AG04449 (cell line): Measurements from ENCODE around the gene PHF23.

ENCODE experiments used
- CTCF ChIA-PET: fragments of 350-600 bp; formaldehyde crosslinking; extraction: SDS; loops from one replicate; lab custom pipeline; 2021; ENCODE audit warnings: antibody characterized with exemption; lab: Yijun Ruan, JAX
- POLR2A ChIA-PET: fragments of 400-600, 350-600 bp; formaldehyde crosslinking; extraction: SDS; loops from one replicate; lab custom pipeline; 2020; ENCODE audit warnings: antibody characterized with exemption, inconsistent platforms; lab: Yijun Ruan, JAX
- DNase-seq: peaks from one replicate; pipeline ENCODE4 v3.0.0-alpha.2; 2010; ENCODE audit warnings: low read depth, low spot score
- H3K4me3 ChIP-seq: 2 replicates; pipeline ENCODE4 v1.5.1; 2011; ENCODE audit warnings: low read depth, mild to moderate bottlenecking, control low read depth, low read length
- TF ChIP-seq, protein P1 (sequence below): IDR thresholded peaks from one replicate; pipeline ENCODE4 v1.5.1; 2011; ENCODE audit warnings: mild to moderate bottlenecking, moderate library complexity, low read length, control low read depth, inconsistent platforms; ENCODE audit not compliant: insufficient read depth; ENCODE audit errors: missing control alignments

The PHF23 gene

GRCh38 chr17:7239091-7240027, at the start of gene PHF23:
Gene PHF23 (minus strand): TSS chr17:7239457. CDS start chr17:7239279, 178 bp downstream.
- ChIA-PET CTCF (interaction anchor here (0.7 to 1.2 kb wide), 4 partner anchors 40 to 489 kb away, joined by 3 to 5 read pairs (median 3); no protein-coding TSS in a partner anchor), POLR2A (interaction anchor here (0.6 to 3.1 kb wide), 4 partner anchors 12 to 54 kb away, joined by 3 to 23 read pairs (median 5); partner anchors contain the start of genes ACADVL, CTDNEP1, DLG4 and ELP5)
- peak within 1 kb of the TSS; percentile 96 for H3K4me3 ChIP-seq
- peak; percentile 95 for DNase-seq
- TF ChIP-seq, protein P1, sequence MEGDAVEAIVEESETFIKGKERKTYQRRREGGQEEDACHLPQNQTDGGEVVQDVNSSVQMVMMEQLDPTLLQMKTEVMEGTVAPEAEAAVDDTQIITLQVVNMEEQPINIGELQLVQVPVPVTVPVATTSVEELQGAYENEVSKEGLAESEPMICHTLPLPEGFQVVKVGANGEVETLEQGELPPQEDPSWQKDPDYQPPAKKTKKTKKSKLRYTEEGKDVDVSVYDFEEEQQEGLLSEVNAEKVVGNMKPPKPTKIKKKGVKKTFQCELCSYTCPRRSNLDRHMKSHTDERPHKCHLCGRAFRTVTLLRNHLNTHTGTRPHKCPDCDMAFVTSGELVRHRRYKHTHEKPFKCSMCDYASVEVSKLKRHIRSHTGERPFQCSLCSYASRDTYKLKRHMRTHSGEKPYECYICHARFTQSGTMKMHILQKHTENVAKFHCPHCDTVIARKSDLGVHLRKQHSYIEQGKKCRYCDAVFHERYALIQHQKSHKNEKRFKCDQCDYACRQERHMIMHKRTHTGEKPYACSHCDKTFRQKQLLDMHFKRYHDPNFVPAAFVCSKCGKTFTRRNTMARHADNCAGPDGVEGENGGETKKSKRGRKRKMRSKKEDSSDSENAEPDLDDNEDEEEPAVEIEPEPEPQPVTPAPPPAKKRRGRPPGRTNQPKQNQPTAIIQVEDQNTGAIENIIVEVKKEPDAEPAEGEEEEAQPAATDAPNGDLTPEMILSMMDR, result no peak

DNA sequence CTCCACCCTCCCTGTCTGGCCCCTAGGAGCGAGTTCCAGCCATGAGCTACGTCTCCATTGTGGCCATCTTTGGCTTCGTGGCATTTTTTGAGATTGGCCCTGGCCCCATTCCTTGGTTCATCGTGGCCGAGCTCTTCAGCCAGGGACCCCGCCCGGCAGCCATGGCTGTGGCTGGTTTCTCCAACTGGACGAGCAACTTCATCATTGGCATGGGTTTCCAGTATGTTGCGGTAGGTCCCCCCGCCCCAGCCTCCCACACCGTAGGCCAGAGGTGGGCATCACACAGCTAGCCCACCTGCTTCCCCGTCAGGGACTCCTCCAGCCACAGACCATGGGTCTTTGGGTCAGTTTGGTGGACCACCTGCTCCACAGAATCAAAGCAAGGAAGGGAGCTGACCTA, 46.4 kb upstream of the PHF23 start:
- H3K4me3 ChIP-seq, result no peak overlapping the region
- POLR2A ChIA-PET, result interaction anchor here (0.9 kb wide), 1 partner anchor 29 kb away, joined by 3 read pairs; the partner anchor contains the start of gene GPS2
- CTCF ChIA-PET, result interaction anchor here (1.0 to 13.4 kb wide), 4 partner anchors 15 to 65 kb away, joined by 3 to 255 read pairs (median 4); no protein-coding TSS in a partner anchor
- DNase-seq, result no peak
- TF ChIP-seq, protein P1, result no peak

GRCh38 chr17:7284911-7285310, 45.7 kb upstream of the PHF23 start:
- no peak overlapping the region for H3K4me3 ChIP-seq
- CTCF ChIA-PET, result interaction anchor here (1.0 to 13.4 kb wide), 4 partner anchors 16 to 85 kb away, joined by 3 to 255 read pairs (median 4); no protein-coding TSS in a partner anchor
- DNase-seq, result no peak
- POLR2A ChIA-PET, result interaction anchor here (0.9 kb wide), 1 partner anchor 30 kb away, joined by 3 read pairs; the partner anchor contains the start of gene GPS2
- TF ChIP-seq, protein P1, result no peak

DNA sequence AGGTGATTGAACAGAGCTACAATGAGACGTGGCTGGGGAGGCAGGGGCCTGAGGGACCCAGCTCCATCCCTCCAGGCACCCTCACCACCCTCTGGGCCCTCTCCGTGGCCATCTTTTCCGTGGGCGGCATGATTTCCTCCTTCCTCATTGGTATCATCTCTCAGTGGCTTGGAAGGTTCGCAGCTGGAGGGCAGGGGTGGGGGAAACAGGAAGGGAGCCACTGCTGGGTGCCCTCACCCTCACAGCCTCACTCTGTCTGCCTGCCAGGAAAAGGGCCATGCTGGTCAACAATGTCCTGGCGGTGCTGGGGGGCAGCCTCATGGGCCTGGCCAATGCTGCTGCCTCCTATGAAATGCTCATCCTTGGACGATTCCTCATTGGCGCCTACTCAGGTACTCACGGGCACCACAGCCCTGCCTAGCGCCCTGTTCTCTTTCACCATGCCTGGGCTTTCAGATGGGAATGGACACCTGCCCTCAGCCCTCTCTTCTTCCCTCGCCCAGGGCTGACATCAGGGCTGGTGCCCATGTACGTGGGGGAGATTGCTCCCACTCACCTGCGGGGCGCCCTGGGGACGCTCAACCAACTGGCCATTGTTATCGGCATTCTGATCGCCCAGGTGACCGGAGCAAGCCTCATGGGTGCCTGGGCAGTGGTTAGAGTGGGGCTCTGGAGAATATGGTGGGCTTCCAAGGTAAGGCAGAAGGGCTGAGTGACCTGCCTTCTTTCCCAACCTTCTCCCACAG, 44.4 kb upstream of the PHF23 start:
- no peak overlapping the region for H3K4me3 ChIP-seq
- ChIA-PET POLR2A (no interaction called here), CTCF (interaction anchor here (0.8 to 13.4 kb wide), 7 partner anchors 8 to 277 kb away, joined by 3 to 255 read pairs (median 7); no protein-coding TSS in a partner anchor)
- TF ChIP-seq, protein P1, result no peak
- DNase-seq, result no peak

GRCh38 chr17:7282752-7283321, 43.6 kb upstream of the PHF23 start:
- TF ChIP-seq, protein P1, result no peak
- DNase-seq, result no peak
- no peak overlapping the region for H3K4me3 ChIP-seq
- CTCF ChIA-PET, result interaction anchor here (0.8 to 13.4 kb wide), 7 partner anchors 9 to 405 kb away, joined by 3 to 255 read pairs (median 7); partner anchors contain the start of genes TP53 and WRAP53
- POLR2A ChIA-PET, result interaction anchor here (0.6 to 0.7 kb wide), 2 partner anchors 16 kb away, joined by 3 to 4 read pairs; no protein-coding TSS in a partner anchor
